SIG-M5 treated with dmso at 0.1 percent for 504 hours (cell line): ENCODE data around the gene DRAP1.
"Not testable (repeated sequence)": the region's sequence is repeated elsewhere in the genome, so short reads cannot be mapped to it uniquely, and the experiment has no call there.

Source experiments
- DNase-seq: peaks from one replicate; lab custom pipeline; 2025; ENCODE audit not compliant: unreplicated experiment; lab: John Stamatoyannopoulos, UW

DRAP1 gene

DNA sequence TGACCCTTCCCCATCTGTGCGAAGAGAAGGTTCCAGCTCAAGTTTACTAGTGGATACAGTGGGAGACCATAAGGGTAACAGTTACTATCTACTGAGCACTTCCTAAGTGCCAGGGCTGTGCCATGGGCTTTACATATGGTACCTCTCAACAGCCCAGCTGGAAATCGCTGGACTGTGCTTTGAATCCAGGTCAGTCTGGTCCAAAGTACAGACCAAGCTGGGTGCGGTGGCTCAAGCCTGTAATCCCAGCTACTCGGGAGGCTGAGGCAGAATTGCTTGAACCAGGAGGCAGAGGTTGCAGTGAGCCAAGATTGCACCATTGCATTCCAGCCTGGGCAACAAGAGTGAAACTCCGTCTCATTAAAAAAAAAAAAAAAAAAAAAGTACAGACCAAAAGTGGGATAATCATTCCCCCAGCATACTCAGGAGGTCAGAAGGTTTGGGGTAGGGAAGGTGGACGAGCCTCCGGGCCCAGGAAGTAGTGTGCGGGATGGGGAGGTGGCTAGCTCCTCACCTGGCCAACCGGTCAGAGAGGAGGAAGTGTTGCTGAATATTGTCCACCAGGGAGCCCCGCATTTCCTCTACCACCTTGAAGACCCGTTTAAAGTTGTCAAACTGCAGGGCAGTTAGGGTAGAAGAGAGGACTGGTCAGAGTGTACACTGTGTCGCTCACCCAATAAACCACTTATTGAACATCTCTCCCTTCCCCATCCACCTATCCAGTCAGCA lies 33.3 kb upstream of the DRAP1 start:
- DNase-seq, result no peak

GRCh38 chr11:65886826-65887722 lies 32.2 kb upstream of the DRAP1 start:
- DNase-seq, result no peak

GRCh38 chr11:65887723-65888162 lies 31.5 kb upstream of the DRAP1 start:
- peak; percentile 55 for DNase-seq

GRCh38 chr11:65888163-65888814 lies 30.9 kb upstream of the DRAP1 start, which contains the start of gene FIBP:
Gene FIBP (minus strand): TSS chr11:65888471. CDS start chr11:65888418, 53 bp downstream.
- peak; percentile 94 for DNase-seq

- DNase-seq, result peak; percentile 92
Observed at GRCh38 chr11:65890324-65891218, 28.7 kb upstream of the DRAP1 start, which contains the start of gene CCDC85B. Gene CCDC85B (plus strand): TSS chr11:65890673. CDS start chr11:65890784, 111 bp downstream.

DNA sequence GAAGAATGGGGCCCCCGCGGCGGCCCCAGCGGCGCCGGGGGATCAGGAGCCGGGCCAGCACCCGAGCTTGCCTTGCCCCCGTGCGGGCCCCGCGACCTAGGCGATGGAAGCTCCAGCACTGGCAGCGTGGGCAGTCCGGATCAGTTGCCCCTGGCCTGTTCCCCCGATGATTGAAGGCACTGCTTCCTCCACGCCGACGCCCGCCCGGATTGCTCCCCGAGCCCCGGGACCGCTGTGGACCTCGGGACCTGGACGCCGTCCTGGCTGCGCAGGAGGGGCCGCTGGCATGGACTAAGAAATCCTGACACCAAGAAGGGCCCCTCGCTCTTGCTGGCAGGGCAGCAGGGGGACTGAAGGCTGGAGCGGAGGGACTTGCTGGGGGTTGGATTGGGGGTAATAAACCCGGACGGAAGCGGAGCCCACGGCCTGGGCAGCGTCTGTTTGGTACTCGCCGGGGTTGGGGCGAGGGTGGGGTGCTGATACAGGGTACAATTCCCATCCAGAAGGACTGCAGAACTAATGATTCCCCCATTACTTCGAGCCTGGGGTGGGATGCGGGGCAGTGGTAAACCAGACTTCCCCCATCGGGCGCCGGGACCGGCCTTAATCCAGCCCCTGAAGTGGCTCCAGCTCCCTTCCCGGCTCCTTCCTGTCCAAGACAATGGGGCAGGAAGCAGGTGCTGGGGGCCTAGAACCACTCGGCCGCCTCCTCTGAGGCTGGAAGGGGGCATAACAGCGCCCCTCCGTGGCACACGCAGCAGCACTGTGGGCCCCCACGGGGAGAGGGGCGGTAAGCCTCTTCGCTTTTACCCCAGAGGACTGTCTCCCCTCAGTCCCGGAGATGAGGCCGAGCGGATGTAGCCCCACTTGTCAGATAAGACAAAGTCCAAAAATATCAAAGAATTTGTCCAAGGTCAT lies 27.7 kb upstream of the DRAP1 start:
- peak; percentile 45 for DNase-seq

- not testable (repeated sequence) for DNase-seq
Observed at GRCh38 chr11:65892137-65892540, 27.1 kb upstream of the DRAP1 start.

DNA sequence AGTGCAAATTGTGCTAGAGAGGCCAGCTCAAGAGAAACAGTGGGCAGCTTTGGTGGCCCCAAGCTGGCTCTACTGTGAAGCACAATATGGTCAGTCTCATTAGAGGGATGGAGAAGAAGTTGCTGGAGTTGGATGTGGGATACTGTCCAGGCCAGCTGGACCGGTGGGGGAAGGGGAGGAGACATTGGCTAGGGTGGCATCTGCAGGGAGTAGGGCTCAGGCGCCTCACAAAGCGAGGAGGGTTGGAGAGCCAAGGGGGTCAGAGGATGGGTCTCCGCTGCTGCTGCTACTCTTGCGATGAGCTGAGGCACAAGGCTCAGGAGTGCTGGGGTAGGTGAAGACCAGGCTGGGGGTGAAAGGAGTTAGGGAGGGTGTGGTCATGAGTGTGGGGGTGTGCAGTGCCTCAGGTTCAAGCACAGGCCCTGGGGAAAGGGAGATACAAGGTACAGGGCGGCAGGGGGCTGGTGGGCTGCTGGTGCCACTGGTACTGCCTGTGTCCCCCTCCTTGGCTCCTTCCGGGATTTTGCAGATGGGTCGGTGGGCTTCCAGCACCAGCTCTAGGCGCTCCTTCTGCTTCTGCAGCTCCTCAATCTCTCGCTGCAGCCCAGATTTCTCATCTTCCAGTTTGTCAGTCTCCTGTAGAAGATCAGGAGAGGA lies 26.4 kb upstream of the DRAP1 start:
- DNase-seq, result no peak

- no peak for DNase-seq
Observed at GRCh38 chr11:65894034-65894591, 25.1 kb upstream of the DRAP1 start.

GRCh38 chr11:65895482-65895981 lies 23.7 kb upstream of the DRAP1 start:
- no peak for DNase-seq

GRCh38 chr11:65896034-65896999 lies 22.9 kb upstream of the DRAP1 start:
- DNase-seq, result no peak

DNA sequence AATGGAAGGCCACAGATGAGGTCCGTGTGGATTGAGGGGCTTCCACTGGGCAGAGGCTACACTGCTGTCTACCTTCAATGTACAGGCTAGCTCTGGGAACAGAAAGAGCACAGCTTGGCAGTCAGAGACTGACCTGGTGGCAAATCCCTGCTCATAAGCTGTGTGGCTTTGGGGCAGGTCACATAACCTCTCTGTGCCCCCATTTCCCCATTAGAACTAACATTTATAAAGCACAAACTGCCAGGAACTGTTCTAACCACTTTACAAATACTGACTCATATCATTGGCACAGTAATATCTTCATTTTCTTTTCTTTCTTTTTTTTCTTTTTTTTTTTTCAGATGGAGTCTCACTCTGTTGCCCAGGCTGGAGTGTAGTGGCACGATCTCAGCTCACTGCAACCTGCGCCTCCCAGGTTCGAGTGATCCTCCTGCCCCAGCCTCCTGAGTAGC lies 22.2 kb upstream of the DRAP1 start:
- no peak for DNase-seq

GRCh38 chr11:65898656-65899355 lies 20.4 kb upstream of the DRAP1 start:
- DNase-seq, result no peak

- DNase-seq, result peak; percentile 74
Observed at GRCh38 chr11:65899356-65900124, 19.7 kb upstream of the DRAP1 start.

DNA sequence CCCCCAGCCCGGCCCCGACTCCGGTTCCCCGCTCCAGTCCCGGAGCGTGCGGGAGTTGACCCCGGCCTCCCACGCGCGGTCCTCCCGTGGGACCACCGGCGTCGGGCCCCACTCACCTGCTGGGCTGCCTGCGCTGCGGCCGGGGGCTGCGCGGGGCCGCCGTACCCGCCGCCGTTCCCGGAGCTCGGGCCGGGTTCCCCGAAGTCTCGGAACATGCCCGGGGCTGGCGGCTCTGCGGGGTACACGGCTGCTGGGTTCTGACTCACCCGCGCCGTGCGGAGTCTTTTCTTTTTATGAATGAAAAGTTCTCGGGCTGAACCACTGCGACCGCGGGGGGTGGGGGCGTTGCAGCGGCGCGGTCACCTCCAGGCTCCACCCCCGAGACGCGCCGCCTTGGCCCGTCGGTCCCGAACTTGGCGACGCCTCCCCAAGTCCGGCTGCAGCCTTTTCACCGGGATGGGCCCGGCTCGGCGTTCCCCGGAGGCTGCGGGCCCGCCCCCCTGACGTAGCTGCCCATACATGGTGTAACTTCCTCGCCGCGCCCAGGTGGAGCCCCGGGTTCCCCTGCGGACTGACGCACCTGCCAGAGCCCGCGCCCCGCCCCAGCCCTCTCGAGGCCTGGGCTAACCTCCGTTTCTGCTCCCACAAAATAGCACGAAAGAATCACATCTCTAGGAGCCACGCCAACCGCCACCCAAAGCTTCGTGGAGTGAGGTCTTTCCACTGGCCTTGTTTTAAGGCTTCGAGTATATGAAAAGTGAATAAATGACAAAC lies 18.9 kb upstream of the DRAP1 start, which contains the start of gene FOSL1:
TSS of gene FOSL1 (minus strand) at position 264 of the 774 bp plus-strand sequence. CDS start at position 215, 49 bp downstream.
- peak; percentile 89 for DNase-seq
